HCEC 1CT (cell line): ENCODE data around the gene BCL7B.
"Not testable (repeated sequence)": the region's sequence is repeated elsewhere in the genome, so short reads cannot be mapped to it uniquely, and the experiment has no call there.

ENCODE experiments used
- DNase-seq: peaks from one replicate; pipeline ENCODE4 v3.0.0-alpha.2; 2017

Gene BCL7B

DNA sequence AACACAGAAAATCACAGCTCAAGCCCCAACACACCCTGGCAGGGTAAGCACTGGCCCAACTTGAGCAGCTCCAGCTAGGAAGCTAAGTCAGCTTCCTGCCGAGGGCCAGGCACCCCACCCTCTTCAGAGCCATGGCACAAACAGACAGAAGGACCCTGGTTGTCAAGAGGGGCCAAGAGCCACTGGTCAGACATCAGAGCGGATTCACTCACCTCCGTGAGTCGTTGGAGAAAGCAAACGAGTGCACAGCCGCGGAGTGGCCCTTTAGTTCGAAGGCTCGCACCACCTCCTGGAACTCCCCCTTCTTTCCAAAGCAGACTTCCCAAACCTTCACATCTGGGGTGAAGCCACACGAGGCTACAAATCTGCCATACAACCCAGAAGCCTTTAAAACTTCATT is 13.5 kb upstream of the BCL7B start:
- DNase-seq: no peak

DNA sequence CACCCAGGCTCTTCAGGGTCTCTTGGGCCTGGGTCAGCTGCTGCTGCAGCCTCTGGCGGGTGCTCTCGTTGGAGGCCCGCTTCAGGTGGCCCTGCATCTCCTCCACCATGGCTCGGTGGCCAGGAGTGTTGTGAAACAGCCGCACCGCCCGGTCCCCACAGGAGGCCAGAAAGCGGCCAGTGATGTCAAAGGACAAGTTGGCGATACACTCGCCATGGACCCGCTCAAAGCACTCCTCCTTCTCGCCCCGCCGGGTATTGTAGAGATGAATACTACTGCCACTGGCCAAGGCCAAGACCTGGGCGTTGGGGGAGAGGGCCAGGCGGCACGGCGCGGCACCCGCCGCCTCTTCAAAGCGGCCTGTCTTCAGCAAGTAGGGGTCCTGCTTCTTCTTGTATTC is 13.0 kb upstream of the BCL7B start:
- no peak for DNase-seq

DNA sequence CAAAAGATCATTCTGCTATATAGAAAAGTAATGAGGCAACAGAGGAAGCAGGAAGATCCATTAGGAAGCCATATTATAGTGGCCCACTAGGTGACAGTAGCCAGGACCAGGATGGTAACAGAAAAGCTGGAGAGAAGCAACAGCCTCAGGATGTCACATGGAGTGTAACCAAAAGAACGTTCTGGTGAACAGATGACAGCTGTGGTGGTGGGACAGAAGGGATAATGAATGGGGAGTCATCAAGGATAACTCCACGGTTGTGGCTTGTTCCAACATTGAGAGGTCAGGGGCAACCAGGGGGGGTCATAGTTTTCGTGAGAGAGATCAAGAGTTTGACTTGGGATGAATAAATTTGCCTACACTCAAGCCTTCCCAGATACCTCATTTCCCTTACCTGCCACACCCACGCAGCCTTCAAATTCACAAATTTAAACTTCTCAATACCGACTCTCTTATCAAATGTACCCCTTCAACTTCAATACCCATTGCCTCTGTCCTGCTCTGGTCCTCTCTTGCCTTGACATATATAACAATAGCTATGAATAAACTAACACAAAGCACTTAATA is 11.6 kb upstream of the BCL7B start:
- DNase-seq: no peak

DNA sequence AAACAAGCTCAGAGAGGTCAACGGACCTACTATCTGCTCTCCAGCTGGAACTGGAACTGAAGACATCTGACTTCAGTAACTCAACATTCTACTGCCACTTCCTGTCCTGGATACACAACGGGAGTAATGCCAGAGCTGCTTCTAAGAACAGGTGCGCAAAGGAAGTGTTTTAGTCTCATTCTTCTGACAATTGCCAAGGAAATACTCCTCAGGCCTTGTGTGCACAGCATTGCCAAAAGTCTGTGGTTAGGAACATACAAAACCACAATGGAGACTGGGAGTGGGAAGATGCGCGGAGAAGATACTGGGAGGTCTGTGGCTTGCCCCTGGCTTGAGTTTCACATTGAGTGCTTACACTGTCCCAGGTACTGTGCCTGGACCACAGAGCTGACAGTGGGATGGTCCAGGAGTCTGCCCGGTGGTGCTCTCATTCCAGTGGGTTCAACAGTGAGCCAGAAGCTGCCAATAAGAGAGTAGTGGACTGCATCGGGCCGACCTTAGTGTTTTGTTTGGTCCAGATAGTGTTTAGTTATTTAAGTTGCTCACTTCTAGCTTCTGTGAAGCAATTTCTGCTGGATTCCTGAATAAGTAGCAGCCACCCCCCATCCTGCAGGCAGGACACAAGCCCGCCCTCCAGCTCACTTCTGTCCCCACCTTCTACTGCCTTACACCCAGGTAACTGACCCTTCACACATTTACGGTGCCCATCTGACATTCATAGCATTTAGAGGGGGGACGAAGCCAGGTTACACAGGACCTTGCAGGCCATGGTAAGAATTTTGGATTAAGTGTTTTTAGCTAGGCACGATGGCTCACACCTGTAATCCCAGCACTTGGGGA is 10.6 kb upstream of the BCL7B start:
- no peak for DNase-seq

DNA sequence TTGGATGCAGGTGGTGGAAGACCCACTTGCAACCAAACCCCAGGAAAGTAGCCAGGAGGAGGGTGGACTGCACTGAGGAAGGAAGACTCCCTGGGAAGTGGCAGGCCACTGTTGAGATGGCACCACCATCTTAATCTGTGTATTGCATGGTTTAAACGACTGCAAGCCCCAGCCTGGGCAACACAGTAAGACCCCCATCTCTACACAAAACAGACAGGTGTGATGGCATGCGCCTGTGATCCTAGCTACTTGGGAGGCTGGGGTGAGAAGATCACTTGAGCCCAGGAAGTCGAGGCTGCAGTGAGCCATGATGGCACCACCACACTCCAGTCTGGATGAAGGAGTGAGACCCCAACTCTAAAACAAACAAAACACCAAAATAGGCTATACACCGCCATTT is 9.7 kb upstream of the BCL7B start:
- no peak for DNase-seq

DNA sequence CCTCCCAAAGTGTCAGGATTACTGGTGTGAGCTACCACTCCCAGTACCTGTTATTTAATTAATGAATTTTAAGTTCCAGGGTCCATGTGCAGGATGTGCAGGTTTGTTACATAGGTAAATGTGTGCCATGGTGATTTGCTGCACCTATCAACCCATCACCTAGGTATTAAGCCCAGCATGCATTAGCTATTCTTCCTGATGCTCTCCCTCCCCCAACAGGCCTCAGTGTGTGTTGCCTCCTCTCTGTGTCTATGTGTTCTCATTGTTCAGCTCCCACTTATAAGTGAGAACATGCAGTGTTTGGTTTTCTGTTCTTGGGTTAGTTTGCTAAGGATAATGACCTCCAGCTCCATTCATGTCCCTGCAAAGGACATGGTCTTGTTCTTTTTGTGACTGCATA is 8.9 kb upstream of the BCL7B start:
- DNase-seq: not testable (repeated sequence)

DNA sequence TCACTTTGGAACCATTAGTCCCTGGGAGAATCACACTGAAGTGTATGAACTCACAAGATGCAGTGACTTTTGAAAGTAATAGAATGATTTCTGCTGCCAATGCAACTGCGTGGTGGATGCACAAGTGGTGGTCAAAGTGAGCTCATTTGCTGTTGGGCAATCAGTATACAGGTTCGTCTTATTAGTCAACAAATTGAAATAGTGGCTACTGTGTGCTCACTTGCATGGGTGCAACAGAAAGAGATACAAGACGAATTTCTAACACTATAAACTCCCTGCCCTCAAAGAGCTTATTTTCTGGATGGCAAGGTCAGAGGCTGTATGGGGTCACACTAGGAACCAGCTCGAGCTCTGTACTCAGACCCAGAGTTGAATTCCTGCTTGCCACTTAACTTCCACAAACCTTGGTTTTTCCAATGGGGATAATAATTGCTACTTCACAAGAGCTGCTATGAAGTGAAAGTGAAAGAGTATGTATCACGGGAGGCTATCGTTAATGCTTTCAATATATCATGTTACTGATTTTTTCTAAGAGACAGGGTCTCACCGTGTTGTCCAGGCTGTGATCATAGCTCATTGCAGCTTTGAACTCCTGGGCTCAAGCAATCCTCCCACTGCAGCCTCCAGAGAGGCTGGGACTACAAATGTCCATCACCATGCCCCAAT is 8.3 kb upstream of the BCL7B start:
- DNase-seq: no peak

DNA sequence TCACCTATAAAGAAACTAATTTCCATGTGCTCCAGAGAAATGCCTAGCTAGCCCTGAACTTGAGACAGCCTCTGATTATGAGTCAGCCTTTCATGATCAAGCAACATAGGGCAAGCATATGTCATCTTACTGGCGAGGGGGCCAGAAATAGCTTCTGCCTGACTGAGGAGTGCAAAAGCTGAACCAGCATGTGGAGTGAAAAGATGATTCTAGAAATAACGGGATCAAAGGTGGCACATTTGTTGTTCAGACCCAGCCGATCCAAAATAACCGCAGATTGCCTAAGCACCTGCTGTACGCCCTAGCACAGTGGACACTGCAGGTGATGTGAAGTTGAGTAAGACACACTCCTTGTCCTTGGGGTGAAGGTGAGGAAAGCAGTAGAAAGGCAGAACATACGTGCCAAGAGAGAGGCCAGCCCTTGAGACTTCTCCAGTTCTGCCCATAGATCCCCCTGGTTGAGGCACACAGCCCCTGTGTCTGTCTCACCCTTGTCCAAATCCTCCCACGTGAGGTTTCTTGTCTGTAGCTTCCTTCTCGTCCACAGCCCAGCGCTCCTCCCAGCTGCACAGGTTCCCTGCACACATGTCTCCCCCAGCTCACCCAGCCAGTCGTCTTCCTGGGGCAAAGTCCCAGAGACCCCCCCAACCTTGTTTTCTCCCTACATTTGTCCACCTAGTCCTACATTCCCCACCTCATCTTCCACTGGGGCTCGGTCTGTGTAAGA is 2.8 kb upstream of the BCL7B start:
- peak; percentile 86 for DNase-seq

DNA sequence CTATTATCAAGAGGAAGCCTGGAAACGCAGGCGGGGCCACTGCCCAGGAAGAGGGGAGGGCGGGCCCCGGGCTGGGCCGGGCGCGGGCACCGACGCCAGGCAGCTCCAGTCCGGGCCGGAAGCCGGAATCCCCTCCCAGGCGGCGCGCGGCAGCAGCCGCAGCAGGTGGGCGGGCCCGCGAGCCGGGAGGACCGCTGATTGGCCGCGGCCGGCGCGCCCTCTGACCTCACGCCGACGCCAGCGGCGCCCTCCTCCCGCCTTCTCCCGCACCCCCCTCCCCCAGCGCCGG is 438 bp downstream of the BCL7B start:
- peak; percentile 96 for DNase-seq

DNA sequence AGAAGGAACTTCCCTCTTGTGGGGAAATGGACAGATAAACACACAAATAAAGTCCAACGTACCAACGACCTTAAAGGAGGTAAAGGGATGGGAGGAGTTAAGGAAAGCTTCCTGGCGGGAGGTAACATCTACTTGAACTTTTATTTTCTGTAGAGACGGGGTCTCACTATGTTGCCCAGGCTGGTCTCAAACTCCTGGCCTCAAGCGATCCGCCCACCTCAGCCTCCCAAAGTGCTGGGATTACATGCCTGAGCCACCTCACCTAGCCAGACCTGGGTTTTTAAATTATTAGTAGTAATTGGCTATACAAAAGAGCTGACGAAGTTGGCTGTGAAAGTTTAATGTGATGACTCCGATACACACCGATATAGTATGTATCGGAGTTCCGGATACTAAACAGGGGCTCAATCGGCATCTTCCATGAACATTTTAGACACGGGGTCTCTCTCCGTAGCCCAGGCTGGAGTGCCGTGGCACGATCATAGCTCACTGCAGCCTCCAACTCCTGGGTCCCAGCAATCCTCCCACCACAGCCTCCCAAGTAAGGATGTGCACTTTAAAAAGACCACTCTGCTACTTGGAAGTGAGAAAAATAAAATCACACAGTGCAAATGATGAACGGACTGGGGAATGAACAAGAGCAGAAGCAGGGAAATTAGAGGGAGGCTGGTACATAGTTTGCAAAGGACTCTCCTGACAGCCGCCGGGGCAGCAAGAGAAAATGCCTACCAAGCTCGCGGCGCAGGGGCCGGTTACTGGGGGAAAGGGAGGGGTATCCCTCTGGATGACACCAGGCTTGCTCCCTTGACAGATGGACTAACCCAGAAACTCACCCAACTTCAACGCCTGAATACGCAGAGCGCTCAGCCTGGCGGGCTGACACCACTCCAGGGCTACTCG is 1.0 kb downstream of the BCL7B start:
- no peak for DNase-seq

DNA sequence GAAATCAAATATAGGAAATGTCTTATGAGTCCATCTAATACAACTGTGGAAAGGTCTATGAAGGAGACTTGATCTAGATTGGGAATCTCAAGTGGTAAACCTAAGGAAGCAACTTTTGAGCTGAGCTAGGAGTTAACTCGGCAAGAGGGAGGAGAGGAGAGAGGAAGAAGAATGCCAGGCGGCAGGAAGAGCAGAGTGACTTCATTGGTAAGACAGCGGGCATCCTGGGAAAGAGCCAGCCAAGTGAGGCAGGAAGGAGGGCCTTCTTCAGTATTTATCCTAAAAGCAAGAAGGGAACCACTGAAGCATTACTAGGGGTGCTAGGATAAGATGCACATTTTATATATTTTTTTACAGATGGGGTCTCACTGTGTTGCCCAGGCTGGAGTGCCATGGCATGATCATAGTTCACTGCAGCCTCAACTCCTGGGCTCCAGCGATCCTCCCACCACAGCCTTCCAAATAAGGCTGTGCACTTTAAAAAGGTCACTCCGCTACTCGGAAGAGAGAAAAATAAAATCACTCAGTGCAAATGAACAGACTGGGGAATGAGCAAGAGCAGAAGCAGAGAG is 2.0 kb downstream of the BCL7B start:
- no peak for DNase-seq

DNA sequence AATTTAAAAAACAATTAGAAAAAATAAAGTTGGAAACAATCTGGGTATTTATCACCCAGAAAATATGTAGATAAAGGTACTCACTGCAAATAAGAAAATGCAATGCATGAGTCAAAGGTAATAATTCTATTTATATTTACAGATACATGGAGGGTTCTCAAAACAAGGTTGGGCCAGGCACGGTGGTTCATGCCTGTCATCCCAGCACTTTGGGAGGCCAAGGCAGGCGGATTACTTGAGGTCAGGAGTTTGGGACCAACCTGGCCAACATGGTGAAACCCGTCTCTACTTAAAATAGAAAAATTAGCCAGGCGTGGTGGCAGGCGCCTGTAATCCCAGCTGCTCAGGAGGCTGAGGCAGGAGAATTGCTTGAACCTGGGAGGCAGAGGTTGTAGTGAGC is 7.4 kb downstream of the BCL7B start:
- not testable (repeated sequence) for DNase-seq

DNA sequence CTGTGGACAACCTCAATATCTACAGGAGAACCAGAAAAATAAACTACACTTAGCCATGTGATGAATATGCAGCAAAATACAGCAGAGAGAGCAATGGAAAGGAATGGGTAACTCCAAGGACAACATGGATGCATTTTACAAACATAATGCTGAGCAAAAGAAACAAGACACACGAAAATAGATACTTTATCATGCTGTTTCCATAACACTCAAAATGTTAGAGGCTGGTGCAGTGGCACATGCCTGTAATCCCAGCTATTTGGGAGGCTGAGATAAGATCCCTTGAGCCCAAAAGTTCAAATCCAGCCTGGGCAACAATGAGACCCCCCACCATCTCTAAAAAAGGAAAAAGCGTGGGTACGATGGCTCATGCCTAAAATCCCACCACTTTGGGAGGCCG is 8.3 kb downstream of the BCL7B start:
- no peak for DNase-seq

DNA sequence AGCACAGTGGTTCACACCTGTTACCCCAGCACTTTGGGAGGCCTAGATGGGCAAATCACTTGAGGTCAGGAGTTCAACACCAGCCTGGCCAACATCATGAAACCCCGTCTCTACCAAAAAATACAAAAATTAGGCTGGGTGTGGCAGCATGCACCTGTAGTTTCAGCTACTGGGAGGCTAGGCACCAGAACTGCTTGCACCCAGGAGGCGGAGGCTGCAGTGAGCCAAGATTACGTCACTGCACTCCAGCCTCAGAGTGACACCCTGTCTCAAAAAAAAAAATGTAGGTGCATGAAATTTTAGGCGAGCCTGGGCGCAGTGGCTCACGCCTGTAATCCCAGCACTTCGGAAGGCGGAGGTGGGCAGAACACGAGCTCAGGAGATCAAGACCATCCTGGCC is 9.6 kb downstream of the BCL7B start:
- no peak for DNase-seq

DNA sequence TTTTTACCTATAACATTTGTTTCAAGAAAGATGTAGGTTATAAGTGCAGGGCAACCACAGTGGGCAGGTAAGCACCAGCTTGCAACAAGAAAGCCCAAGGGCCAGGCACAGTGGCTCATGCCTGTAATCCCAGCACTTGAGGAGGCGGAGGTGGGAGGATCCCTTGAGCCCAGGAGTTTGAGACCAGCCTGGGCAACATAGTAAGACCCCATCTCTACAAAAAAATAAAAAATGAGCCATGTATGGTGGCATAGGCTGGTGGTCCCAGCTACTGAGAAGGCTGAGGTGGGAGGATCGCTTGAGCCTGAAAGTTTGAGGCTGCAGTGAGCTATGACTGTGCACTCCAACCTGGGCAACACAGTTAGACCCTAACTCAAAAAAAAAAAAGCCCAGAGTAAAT is 12.8 kb downstream of the BCL7B start:
- no peak for DNase-seq

DNA sequence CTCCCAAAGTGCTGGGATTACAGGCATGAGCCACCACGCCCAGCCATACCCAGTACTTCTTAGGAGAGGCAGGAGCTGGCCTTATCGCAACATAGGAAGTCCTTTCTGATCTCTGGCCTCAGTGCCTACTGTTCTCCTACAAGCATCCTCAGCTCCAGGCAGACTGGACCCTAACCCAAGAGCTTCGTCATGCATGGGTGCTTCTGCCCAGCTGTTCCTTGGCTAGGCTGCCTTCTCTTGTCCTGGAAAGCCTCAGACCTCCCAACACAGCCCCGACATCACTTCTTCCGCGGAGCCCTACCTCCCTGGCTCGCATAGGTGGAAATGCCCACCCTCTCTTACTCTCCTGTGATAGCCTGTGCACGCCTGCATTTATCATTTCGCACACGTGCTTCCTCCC is 15.8 kb downstream of the BCL7B start:
- DNase-seq: no peak

DNA sequence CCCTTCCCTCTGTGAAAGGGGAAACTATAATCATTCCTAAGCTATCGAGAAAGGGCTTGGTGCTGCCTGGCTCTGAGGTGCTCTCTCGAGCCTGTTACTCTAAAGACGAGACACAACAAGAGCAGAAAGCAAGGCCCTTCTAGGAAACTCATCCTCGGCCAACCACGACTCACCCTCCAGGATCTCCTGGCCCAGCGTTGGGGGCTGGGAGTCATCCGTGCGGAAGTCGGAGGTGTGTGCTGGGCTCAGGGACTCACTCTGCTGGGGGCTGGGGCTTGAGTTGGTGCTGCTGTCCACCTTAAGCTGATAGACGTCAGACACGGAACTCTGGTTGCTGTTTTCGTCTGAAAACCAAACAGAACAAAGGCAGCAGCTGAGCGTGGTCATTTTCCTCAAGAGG is 17.8 kb downstream of the BCL7B start:
- no peak for DNase-seq

DNA sequence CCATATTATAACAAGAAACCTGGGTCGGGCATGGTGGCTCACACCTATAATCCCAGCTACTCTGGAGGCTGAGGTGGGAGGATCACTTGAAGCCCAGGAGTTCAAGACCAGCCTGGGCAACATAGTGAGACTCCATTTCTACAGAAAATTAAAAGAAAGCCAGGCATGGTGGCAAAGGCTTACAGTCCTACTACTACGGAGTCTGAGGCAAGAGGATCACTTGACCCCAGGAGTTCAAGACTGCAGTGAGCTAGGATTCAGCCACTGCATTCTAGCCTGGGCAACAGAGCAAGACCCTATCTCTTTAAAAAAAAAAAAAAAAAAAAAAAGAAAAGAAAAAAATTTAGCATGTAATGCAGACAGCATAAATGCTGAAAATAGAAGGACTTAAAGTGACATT is 19.0 kb downstream of the BCL7B start:
- DNase-seq: not testable (repeated sequence)

DNA sequence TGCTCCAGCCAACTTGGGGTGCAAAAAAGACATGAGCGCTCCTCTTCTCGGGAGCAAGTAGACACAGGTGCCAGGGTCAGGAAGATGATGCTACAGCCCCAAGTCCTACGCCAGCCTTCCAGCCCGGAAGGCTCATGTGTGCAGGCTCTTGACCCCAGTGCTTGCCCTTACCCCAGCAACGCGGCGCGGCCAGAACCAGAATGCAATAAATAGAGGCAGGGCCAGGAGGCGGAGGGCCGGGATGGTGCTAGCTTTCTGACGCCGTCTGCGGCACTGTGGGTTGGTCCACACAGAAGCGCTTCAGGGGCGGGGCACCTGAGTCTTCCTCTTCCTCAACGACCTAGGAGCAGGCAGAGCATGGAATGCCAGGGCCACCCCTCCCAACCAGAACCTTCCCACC is 20.4 kb downstream of the BCL7B start:
- no peak for DNase-seq

DNA sequence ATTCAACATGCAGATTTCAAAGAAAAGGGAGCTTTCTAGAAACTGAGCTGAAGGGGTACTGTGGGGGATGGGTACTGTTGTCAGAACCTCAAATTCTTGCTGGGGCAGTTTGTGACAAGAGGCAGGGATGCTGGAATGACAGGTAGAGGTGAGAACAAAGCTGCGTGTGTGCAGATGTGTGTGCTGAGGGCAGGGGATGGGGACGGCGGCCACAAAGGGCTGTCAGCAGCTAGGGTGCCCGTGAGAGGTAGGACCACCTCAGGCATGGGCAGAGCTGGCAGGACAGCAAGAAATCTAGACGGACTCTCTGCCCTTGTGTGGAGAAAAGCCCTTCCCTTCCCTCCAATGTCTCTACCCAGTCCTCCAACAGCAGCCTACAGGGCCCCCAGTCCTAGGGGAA is 21.0 kb downstream of the BCL7B start:
- no peak for DNase-seq

DNA sequence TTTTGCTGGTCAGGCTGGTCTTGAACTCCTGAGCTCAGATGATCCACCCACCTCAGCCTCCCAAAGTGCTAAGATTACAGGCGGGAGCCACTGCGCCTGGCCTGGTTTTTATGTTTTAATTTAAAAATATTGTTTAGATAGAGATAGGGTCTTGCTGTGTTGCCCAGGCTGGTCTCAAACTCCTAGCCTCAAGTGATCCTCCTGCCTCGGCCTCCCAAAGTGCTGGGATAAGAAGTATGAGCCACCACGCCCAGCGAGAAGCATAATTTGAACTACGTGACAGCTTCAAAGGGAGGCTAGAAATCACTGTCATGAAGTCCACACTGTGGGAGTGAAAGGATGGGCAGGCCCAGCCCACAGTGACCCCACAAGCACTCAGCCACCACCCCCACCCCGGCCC is 21.6 kb downstream of the BCL7B start:
- DNase-seq: not testable (repeated sequence)

DNA sequence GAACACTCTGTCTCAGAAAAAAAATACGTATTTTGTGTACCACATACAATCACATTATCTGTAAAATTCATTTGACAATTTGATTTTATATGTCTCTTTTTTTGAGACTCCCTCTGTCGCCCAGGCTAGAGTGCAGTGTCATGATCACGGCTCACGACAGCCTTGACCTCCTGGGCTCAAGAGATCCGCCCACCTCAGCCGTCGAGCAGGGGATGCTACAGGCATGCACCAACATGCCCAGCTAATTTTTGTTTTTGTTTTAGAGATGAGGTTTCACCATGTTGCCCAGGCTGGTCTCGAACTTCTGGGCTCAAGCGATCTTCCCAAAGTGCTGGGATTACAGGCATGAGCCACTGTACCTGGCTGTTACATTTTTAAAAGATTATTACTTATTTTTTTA is 23.7 kb downstream of the BCL7B start:
- DNase-seq: no peak
